ENCODE results near the gene CPAMD8.
"Not testable (repeated sequence)": the region's sequence is repeated elsewhere in the genome, so short reads cannot be mapped to it uniquely, and the experiment has no call there.

CPAMD8 gene

DNA sequence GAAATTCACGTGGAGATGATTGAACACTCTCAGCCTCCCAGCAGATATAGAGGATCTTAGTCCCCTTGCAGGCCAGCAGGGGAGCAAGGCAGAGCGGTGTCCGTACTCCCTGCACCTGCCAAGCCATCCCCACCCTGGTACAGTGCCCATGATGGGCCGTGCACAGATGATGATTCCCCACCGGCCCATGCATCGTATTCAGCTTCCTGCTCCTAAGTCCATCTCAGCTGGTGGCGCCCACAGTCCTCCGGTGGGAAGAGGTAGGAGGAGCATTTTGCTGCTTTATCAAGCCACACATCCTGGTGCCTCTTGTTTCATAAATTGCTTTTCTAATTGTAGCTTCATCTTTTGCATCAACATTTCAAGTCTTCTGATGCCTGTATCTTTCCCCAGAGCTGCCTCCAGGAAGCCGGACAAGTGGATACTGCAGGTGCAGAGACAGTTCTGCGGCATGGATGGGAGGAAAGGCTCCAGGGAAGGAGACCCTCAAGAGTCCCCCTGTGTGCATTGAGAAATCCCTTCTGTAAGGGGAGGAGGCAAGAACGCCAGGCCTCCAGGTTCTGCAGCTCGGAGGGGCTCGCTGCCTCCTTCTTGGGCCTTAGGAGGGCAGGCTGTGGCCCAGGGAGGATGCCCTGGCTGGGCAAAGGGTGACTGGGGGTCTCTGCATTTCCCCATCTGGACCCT is 82.5 kb downstream of the CPAMD8 start:
- Histone ChIP-seq H3K4me3 (ENCODE audit: low read depth, low read length) (no peak overlapping the region), H3K36me3 (ENCODE audit: control insufficient read depth, insufficient read depth, low read length) (no peaks in the 10 kb centered on the region), H2AFZ (no peak overlapping the region)

DNA sequence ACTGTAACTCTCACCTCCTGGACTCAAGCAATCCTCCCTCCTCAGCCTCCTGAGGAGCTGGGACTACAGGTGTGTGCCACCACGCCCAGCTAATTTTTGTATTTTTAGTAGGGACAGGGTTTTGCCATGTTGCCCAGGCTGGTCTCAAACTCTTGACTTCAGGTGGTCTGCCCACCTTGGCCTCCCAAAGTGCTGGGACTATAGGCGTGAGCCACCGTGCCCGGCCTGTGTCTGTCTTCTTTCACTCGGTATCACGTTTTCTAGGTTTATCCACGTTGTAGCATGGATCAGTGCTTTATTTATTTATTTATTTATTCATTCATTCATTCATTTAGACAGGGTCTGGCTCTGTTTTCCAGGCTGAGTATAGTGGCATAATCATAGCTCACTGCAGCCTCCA is 83.5 kb downstream of the CPAMD8 start:
- H3K36me3 ChIP-seq (ENCODE audit: control insufficient read depth, insufficient read depth, low read length); H3K27ac ChIP-seq; H3K9ac ChIP-seq; H3K4me3 ChIP-seq (ENCODE audit: low read depth, low read length); H3K27me3 ChIP-seq (ENCODE audit: control insufficient read depth, insufficient read depth, low read length); H3K4me2 ChIP-seq (ENCODE audit: low read length); H2AFZ ChIP-seq; H3K9me3 ChIP-seq (ENCODE audit: control insufficient read depth, low read length); H3K79me2 ChIP-seq; H3K4me1 ChIP-seq: not testable (repeated sequence)

More for the DNA sequence above, 82.5 kb downstream of the CPAMD8 start:
- Histone ChIP-seq H3K4me1 (no peaks in the 10 kb centered on the region), H3K9ac (no peak overlapping the region), H3K27ac (no peak overlapping the region), H3K9me3 (ENCODE audit: control insufficient read depth, low read length) (no peaks in the 10 kb centered on the region), H3K79me2 (no peaks in the 10 kb centered on the region), H3K27me3 (ENCODE audit: control insufficient read depth, insufficient read depth, low read length) (no peaks in the 10 kb centered on the region), H3K4me2 (ENCODE audit: low read length) (no peak overlapping the region)
- TF ChIP-seq, protein P1, sequence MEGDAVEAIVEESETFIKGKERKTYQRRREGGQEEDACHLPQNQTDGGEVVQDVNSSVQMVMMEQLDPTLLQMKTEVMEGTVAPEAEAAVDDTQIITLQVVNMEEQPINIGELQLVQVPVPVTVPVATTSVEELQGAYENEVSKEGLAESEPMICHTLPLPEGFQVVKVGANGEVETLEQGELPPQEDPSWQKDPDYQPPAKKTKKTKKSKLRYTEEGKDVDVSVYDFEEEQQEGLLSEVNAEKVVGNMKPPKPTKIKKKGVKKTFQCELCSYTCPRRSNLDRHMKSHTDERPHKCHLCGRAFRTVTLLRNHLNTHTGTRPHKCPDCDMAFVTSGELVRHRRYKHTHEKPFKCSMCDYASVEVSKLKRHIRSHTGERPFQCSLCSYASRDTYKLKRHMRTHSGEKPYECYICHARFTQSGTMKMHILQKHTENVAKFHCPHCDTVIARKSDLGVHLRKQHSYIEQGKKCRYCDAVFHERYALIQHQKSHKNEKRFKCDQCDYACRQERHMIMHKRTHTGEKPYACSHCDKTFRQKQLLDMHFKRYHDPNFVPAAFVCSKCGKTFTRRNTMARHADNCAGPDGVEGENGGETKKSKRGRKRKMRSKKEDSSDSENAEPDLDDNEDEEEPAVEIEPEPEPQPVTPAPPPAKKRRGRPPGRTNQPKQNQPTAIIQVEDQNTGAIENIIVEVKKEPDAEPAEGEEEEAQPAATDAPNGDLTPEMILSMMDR (IDR thresholded peaks at IDR 0.05) = no peak

GRCh38 chr19:16942583-16942982 is 84.0 kb downstream of the CPAMD8 start:
- no peaks in the 10 kb centered on the region for H3K36me3 ChIP-seq (ENCODE audit: control insufficient read depth, insufficient read depth, low read length)
- H3K79me2 ChIP-seq = no peaks in the 10 kb centered on the region
- no peak overlapping the region for H3K9ac ChIP-seq
- no peak overlapping the region for H2AFZ ChIP-seq
- H3K27me3 ChIP-seq (ENCODE audit: control insufficient read depth, insufficient read depth, low read length) = no peaks in the 10 kb centered on the region
- no peaks in the 10 kb centered on the region for H3K9me3 ChIP-seq (ENCODE audit: control insufficient read depth, low read length)
- no peak overlapping the region for H3K27ac ChIP-seq
- no peak overlapping the region for H3K4me3 ChIP-seq (ENCODE audit: low read depth, low read length)
- no peaks in the 10 kb centered on the region for H3K4me1 ChIP-seq
- TF ChIP-seq, protein P1 (IDR thresholded peaks at IDR 0.05) = no peak
- H3K4me2 ChIP-seq (ENCODE audit: low read length) = no peak overlapping the region

GRCh38 chr19:16940626-16941025 is 86.0 kb downstream of the CPAMD8 start:
- Histone ChIP-seq H3K36me3 (ENCODE audit: control insufficient read depth, insufficient read depth, low read length) (no peaks in the 10 kb centered on the region), H3K4me1 (no peaks in the 10 kb centered on the region), H3K9me3 (ENCODE audit: control insufficient read depth, low read length) (no peaks in the 10 kb centered on the region), H3K27ac (no peak overlapping the region), H3K79me2 (no peaks in the 10 kb centered on the region), H3K4me3 (ENCODE audit: low read depth, low read length) (no peak overlapping the region), H3K27me3 (ENCODE audit: control insufficient read depth, insufficient read depth, low read length) (no peaks in the 10 kb centered on the region), H2AFZ (no peak overlapping the region), H3K4me2 (ENCODE audit: low read length) (no peak overlapping the region), H3K9ac (no peak overlapping the region)
- TF ChIP-seq, protein P1 (IDR thresholded peaks at IDR 0.05) = no peak

DNA sequence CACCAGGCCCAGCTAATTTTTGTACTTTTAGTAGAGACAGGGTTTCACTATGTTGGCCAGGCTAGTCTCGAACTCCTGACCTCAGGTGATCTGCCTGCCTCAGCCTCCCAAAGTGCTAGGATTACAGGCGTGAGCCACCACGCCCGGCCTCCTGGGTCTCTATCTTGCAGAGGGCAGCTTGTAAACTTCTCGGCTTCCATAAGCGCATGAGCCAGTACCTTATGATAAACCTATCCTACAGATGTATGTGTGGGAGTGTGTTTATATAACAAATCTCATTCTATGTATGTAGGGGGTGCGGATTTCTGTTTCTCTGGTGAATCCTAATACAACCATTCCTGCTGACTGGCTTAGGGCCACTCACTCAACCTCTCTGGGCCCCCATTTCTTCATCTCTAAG is 86.5 kb downstream of the CPAMD8 start:
- not testable (repeated sequence) for H3K27ac ChIP-seq; H3K4me3 ChIP-seq (ENCODE audit: low read depth, low read length); H3K36me3 ChIP-seq (ENCODE audit: control insufficient read depth, insufficient read depth, low read length); H3K9ac ChIP-seq; H3K27me3 ChIP-seq (ENCODE audit: control insufficient read depth, insufficient read depth, low read length); H3K79me2 ChIP-seq; H3K4me1 ChIP-seq; H3K9me3 ChIP-seq (ENCODE audit: control insufficient read depth, low read length); H2AFZ ChIP-seq; H3K4me2 ChIP-seq (ENCODE audit: low read length)

DNA sequence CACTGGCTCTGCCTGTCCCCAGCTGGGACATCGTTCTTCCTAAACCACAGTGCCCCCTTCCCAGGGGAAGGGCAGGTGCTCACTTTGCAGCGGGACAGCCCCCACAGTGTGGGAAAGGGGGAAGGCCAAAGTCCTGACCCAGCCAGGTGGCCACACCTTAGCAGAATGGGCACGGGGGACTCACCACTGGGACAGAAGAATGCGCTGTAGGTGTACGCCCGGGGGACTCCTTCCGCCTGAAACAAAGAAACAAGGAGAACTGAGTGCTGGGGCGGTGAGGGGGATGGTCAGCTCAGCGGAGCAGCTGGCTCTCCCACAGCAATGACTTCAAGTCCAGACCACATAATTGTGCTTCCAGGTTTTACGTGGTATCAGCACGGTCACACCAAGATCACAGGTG is 88.4 kb downstream of the CPAMD8 start:
- Histone ChIP-seq H3K4me2 (ENCODE audit: low read length) (no peak overlapping the region), H3K27me3 (ENCODE audit: control insufficient read depth, insufficient read depth, low read length) (no peaks in the 10 kb centered on the region), H3K9me3 (ENCODE audit: control insufficient read depth, low read length) (no peaks in the 10 kb centered on the region), H3K4me1 (no peaks in the 10 kb centered on the region), H2AFZ (no peak overlapping the region), H3K79me2 (no peaks in the 10 kb centered on the region), H3K27ac (no peak overlapping the region), H3K36me3 (ENCODE audit: control insufficient read depth, insufficient read depth, low read length) (no peaks in the 10 kb centered on the region), H3K9ac (no peak overlapping the region), H3K4me3 (ENCODE audit: low read depth, low read length) (no peak overlapping the region)
- TF ChIP-seq, protein P1 (IDR thresholded peaks at IDR 0.05) = no peak

GRCh38 chr19:16937796-16938195 is 88.8 kb downstream of the CPAMD8 start:
- H3K9me3 ChIP-seq (ENCODE audit: control insufficient read depth, low read length); H3K4me1 ChIP-seq; H3K4me2 ChIP-seq (ENCODE audit: low read length); H3K4me3 ChIP-seq (ENCODE audit: low read depth, low read length); H3K27me3 ChIP-seq (ENCODE audit: control insufficient read depth, insufficient read depth, low read length); H2AFZ ChIP-seq; H3K9ac ChIP-seq; H3K27ac ChIP-seq; H3K36me3 ChIP-seq (ENCODE audit: control insufficient read depth, insufficient read depth, low read length); H3K79me2 ChIP-seq: not testable (repeated sequence)

All from parathyroid adenoma (tissue), 2 donors.